ENCODE results near the gene SMAP2.

SMAP2 gene

DNA sequence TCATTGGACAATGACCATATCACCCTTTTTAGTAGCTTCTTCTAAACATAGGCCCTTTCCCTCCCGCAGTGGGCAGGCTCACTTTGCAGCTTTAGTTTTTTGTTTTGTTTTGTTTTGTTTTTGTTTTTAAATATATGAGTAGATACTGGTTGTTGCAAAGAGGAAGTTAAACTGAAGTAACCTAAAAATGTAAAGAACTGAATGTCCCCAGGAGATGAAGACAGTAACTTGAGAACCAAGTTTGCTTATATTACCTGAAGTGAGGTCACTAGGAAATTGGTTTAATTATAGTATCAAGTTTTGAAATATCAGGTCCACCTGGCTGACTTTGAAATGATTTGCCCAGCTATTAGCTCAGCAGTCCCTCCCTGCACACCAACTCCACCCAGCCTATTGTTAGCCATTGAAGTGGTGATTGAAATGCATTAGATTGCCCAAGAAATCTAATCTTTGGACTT is 18.2 kb downstream of the SMAP2 start:
- DNase-seq = no peak

DNA sequence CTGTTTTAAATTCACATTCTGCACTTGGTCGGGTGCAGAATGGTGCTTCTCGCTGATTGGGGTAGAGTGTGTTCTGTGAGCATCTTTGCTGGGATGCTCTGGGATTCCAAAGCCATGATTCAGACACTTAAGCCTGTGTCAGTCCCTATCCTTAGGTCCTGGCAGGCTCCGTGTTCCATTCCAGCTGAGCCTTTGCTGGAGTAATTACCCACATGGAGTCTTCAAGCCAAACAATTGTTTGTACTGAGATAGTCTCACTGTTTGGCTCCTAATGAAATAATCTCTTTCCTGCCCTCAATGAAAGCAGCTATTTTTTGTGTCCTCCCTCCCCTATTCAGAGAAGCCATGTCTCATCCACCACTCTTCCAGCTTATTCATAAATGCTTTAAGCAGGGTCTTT is 18.7 kb downstream of the SMAP2 start:
- DNase-seq = no peak

DNA sequence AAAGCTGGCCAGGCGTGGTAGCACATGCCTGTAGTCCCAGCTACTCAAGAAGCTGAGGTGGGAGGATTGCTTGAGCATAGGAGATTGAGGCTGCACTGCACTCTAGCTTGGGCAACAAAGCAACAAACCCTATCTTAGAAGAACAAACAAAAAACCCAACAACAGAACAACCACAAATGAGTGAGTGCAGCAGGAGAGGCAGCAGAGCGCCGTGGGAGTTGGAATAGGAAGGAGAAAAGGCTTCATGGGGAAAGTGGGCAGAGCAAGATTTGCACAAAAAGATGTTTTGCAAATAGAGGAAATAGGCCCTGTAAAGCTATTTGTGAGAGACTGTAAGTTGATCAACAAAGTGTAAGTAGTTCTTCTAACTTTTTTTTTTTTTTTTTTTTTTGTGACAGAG is 19.6 kb downstream of the SMAP2 start:
- DNase-seq = no peak

DNA sequence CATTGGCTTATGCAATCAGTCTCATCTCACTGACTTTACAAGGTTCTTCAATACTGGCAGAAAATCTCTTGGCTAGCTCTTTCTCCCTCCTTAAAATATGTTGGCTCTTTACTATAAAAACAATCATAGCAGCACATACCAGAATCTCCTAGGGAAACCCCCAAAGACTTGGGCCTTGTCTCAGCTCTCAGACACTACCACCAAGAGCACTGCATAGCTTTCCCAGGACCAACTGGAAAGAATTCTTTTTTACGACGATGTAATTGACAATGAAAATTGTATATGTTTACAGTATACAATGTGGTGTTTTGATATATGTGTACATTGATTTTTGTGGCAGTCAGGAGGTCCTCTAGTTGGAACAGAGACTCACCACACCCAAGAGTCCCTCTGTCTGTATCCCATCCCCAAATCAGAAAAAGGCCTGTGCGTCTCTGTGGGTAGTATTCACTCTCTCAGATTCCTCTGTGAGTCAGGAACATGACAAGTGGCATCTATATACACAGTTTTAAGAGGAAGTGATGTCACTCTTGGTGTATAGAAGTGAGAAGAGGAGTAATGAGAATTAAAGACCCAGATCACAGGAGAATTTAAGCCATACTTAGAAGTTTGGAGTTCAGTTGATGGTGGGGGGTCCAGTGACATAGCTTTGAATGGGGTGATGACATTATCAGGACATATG is 21.1 kb downstream of the SMAP2 start:
- DNase-seq = no peak

DNA sequence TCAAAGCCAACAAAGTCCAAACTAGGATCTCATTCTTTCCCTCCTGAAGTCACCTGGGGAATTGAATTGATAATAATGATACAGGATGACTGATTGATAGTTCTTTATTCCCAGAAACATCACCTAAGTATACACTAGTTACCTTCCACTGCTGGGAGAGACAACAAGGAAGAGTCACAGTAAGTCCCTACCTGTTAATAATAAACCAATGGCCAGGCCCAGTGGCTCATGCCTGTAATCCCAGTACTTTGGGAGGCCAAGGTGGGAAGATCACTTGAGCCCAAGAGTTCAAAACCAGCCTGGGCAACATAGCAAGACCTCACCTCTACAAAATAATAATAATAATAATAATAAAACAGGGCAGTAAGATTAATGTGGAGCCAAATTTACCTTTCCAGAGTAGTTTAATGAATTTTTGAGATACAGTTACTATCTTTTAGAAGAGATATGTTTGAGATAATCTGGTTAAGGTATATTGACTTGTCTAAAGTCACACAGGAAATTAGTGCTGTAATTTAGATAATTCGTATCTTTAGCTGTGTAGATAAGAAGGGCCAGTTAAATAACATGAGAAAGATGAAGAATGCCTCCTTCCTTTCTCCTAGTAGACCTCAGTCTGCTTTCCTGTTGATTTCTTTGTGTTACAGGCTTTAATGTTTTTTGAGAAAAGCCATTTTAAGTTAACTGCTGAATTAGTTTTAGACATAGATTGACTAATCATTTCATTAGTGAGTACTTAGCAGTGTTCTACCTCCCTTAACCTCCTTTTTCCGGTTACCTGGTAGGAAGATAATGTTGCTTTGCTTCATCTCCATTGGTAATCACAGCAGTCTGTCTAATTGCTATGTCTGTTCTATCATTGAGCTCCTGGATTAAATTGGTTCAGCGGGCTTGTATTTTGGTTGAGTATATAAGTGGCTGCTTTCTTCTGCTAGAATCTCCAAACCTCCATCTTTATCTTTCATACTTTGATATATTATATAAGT is 22.0 kb downstream of the SMAP2 start:
- DNase-seq = no peak

DNA sequence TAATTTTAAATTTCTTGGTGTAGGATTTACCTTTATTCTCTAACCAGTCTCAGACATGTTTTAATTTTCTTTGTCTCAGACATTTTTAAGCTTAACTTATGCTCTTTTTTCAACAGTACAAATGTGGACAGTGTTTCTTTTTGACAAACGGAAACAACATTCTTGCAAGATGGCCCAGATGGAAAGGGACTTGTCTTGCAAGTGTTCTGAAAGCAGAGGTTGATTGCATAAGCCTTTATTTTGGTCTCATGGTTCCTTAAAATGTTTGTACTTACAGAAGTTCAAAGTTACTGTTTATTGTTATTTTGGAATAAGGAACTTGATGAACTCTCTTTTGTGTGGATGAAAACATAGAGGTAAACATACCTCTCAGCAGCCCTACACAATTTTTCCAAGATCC is 22.9 kb downstream of the SMAP2 start:
- DNase-seq = no peak

DNA sequence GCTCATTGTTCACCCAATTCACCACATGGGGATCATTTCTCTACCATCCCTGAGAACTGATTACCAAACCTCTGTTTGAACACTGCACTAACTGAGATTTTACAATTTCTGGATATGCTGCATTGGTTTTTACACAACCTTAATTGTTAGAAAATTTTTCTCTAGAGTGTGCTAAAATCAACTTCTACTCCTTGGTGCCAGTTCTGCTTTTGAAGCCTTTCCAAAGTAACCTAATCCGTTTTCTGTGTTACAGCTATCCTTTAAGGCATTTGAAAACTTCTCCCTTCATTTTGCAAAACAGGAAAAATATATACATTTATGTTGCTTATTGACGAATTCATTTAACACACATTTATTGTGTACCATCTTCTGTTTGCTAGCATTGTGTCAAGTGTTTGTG is 23.7 kb downstream of the SMAP2 start:
- DNase-seq = no peak

DNA sequence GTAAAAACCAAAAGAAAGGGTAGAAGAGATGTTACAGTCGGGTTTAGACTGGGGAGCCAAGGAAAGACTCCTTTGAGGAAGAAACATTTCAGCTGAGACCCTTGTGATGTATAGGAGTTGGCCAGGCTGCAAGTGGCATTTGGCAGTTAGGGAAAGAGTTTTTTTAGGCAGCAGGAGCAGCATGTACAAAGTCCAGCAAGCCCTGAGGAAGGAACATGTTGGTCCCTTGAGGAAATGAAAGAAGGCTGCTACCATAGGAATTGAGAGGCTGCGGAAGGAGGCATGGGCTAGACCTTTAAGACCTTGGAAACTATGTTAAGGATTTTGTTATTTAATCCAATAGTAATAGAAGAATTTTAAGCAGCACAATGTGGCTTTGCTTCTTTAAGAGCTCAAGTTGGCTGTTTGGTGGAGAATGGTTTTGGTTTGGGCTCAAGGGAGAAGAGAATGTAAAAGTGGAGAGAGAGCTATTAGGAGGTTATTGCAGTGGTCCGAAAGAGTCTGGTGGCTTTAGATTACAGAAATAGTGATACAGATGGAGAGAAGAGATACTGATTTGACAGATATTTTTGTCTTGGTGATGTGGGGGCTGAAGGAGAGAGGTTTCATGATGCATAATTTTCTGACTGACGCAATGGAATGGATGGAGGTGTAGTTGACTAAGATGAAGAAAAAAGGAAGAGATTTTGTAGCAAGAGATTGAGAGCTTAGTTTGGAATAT is 26.6 kb downstream of the SMAP2 start:
- DNase-seq = no peak

DNA sequence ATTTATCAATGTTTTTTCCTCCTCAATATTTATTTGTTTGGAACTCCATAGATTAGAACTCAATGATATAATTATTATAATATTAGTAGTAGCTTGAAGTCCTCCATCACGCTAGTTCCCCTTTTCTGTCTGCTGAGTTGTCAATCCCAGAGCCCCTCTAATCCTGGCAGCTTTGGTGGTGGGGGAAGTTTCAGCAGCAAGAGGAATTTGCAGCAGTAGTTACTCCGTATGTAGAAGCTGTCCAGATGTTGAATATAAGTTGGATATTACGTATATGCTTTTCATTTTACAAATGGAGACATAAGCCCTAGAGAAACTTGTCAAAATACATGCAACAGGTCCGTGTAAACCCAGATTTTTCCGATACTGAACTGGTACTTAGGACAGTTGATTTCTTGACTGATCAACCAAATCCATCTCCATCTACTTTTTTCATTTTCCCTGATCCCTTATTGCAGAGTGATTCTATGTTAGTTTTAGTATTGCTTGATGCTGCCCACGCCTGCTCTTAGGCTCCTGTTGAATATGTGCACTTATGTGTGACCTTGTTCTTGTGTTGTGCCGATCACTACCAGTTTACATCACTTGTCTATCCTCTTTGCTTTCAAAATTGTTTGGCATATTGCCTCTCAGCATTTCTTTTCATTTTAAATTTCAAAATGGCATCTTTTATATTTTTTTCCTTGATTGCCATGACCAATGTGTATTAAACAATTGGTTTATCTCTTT is 28.1 kb downstream of the SMAP2 start:
- DNase-seq = no peak

DNA sequence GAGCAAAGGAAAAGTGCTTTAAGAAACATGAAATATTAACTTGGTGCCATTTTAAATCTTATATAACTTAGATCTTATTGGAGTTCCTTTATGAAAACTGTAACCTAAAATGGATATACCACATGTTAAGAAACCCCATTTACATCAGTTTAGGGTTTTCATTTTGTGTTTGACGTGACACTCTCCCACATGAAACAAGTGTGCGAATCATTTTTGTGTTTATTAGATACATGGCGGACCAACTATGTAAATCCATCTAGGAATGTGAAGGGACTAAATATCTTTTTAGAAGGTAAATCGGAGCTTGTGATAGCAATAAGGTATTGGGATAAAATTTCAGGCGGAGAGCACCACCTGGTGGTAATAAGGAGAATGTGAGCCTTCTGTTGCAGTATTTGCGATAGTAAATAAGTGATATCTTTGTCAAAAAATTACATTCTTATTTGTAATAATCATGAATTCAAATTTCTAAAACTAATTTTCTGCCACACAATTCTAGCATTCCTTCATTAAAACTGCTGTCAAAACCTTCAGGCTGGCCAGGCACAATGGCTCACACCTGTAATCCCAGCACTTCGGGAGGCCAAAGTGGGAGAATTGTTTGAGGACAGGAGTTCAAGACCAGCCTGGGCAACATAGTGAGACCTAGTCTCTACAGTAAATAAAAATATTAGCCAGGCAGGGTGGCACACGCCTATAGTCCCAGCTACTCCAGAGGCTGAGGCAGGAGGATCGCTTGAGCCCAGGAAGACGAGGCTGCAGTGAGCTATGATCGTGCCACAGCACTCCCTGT is 31.3 kb downstream of the SMAP2 start:
- DNase-seq = peak; percentile 99

DNA sequence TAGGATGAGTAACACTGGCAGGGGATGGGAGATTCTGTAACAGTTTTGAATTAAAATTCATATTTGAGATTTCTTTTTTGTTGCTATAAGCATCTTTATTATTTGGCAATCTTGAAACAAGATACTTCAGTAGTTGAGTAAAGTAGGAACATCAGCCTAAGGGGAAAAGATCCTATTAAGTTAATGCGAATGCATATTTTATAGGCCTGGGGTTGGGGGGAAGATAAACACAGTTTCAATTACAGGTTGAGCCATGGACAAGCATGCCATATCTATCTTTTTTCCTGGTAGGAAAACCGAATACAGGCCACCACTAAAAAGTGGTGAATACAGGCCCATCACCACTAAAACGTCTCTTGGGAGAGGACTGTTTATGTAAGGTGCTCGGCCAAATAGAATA is 32.3 kb downstream of the SMAP2 start:
- DNase-seq = no peak

DNA sequence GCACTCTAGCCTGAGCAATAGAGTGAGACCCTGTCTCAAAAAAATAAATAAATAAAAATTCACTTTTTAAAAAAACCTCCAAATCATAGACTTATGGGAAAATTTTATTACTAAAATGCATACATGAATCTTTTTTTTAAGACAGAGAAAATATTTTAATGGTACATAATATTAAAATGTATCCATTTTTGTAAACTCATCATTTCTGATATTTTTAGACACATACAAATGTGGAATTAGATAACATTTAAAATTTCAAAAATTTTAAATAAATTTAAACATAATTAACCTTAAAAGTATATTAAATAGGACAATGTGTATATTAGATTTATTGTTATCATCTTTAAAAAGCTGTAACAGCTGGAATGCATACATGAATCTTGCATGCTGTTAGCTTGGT is 33.9 kb downstream of the SMAP2 start:
- no peak for DNase-seq

DNA sequence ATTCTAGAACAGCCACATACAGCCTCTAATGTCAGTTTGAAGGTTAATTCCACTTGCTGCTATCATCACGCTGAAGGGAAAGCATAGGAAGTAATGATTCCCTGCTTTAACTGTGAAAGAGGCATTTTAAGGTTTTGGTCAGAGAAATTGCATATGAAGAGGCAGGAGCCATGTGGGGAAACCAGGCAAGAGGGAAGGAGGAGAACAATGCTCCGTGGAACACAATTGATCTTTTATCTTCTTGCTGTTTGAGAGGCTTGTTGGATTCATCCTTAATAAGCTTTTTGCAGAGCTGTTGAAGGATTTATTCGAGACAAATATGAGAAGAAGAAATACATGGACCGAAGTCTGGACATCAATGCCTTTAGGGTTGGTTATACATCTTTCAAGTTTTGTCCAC is 35.9 kb downstream of the SMAP2 start:
- DNase-seq = no peak

DNA sequence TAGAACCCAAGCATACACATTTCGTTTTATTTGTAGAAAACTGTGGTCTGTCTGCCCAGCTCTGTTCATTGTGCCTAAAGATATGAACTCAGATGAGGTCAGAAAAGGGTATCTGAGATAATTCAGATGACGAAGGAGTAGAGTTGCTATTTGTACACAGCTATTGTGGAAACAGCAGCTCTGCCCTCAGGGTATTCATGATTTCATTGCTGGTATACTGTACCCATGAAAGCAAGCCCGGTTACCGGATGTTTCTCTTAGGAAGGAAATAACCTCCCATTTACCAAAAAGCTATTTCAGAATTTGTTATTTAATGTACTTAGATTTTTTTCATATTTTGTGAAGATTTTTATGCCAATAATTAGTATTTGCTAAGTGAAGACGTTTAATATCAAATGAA is 37.8 kb downstream of the SMAP2 start:
- no peak for DNase-seq

DNA sequence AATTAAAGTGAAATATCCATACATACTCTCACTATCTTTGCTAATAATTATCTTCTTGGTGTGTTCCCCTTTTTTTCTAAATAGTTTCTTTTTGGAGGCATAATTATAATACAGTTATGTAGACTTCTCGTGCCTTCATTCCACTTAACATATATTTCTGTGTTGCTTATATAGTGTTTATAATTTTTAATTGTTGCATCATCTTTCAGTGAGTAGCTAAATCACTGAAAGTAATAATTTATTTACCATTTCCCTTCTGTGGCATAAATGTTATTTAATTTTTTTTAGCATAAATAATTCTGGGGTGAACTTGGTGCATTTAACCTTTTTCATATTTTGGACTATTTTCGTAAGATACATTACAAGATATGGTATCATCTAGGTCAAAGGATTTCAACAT is 38.3 kb downstream of the SMAP2 start:
- DNase-seq = no peak

DNA sequence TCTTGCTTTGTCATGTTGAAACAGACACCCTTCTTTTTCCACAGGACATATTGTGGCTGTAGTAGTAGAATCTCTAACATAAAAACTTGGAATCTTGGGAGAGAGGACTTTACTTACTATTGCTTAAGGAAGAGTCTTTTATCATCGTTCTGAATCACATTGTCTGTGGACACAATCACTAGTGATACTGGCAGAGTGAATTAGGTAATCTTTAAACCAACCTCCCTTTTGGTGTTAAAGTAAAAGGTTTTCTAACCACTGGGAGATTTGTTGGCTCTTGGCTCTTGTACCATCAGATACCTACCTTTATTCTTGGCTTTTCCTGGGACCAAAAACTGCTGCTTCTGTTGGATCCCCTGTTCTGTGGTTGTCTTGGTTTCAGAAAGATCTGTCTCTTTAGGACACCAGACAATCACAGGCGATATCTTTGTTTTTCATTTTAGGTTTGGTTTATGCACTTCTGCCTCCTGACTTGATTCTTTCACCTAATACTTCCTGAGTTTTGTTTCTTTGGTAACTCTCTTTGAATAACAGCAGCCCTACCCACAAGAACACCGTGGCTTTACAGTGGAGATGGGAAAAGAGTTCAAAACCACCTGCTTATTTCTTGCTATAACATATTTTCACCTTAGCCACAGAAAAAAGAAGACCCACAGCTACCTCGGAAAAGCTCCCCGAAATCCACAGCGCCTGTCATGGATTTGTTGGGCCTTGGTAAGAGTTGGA is 40.2 kb downstream of the SMAP2 start:
- no peak for DNase-seq

DNA sequence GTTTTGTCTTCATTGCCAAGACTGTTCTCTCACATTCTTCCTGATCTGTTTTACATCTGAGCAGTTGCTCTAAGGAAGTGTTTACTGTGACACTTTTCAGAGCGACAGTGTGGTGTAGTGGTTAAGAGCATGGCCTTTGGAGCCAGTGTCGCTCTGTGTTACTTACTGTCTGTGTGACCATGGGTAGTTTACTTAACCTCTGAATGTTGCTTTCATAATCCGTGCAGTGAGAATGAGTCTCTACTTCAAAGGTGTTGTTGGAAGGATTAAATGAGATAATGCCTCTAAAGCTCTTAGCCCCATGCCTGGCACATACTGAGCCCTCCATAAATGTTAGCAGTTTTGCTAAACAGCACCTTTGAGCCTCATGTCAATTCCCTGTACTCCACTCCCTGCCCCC is 40.8 kb downstream of the SMAP2 start:
- no peak for DNase-seq

DNA sequence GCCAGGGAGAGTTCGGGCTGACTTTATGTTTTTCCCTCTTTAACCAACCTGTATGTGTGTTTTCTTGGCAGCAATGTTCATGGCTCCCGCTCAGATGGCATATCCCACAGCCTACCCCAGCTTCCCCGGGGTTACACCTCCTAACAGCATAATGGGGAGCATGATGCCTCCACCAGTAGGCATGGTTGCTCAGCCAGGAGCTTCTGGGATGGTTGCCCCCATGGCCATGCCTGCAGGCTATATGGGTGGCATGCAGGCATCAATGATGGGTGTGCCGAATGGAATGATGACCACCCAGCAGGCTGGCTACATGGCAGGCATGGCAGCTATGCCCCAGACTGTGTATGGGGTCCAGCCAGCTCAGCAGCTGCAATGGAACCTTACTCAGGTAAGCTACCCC is 43.2 kb downstream of the SMAP2 start:
- no peak for DNase-seq

DNA sequence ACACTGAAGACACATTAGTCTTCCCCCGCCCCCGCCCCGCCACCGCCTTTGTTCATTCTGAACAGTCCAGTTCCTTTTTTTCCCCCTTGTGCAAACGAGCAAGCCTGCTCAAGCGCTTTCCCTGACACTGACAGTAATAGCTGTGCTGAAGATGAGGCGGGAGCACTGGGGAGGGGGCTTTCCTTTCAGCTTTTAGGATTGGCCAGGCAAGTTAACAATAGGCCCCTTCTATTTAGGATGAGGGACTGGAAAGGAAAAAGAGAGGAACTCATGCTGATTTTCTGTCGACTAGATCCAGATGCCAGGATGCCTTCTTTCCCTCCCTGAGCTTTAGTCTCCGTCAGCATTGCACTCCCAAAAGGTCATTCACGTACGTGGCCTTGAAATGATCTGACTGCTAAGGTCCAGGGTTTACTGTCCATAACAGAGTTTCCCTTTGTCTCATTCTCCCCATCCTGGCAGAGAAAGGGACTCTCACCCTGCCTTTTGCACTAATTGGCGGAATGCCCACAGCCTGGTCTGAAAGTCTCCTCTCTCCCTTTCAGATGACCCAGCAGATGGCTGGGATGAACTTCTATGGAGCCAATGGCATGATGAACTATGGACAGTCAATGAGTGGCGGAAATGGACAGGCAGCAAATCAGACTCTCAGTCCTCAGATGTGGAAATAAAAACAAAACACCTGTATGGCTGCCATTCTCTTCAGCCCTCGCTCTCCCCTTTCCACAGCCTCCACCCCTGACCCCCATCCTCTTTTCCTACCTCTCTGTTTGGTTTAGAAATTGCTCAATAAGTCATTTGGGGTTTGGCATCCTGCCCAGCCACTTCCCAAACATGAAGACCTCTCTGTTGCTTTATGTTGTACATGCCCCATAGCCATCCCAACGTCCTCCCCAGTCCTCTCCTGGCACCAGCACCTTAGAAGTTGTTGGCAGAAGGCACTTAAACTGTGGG is 48.2 kb downstream of the SMAP2 start:
- peak; percentile 100 for DNase-seq

DNA sequence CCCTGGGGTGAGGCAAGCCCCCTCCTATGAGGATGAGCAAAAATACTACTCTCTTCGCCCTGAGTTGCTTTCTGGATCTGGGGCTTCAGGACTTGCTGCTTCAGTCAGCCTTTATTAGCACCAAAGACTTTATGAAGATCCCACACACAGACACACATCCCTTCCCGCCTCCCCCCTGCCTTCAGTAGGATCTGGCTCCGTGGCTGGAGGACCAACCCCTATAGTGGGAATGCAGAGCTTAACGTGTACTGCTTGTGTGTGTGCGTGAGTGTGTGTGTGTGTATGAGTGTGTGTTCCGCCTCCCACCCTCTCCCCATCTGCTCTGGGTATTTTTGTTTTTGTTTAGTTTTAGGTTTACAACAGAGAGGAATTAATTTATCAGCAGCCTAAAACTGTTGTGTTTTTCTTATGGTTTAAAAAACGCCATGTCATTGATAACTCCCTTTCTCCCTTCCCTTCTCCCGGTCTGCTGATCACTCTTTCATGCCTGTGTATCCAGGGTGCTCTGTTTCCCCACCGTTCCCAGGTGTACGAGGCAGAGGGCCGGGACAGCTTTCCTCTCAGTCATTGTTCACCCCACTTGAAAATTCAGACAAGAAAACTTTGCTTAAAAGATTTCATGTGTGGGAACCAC is 49.2 kb downstream of the SMAP2 start:
- no peak for DNase-seq
